Tibial artery (tissue), 4 donors: ENCODE measurements around the gene GLI1.
"Not testable (repeated sequence)": the region's sequence is repeated elsewhere in the genome, so short reads cannot be mapped to it uniquely, and the experiment has no call there.

Experiments
- DNase-seq, 2 donors: peaks; one replicate each; pipeline ENCODE4 v3.0.0-alpha.2; 2019
- H3K27ac ChIP-seq, 2 donors: fragments of 200-600 bp; sonication (generic) in 1 of 2; 1 replicate in 1 of 2; 2 replicates in 1 of 2; pipeline ENCODE4 v1.5.1; 2018 to 2019; ENCODE audit warnings: mild to moderate bottlenecking in 1 of 2
- H3K27me3 ChIP-seq, 2 donors: fragments of 200-600 bp; sonication (generic) in 1 of 2; one replicate each; pipeline versions ENCODE4 v1.5.1 to v1.6.0; 2016 to 2019
- H3K36me3 ChIP-seq, 3 donors: fragments of 200-600 bp; sonication (generic) in 2 of 3; one replicate each; pipeline ENCODE4 v1.5.1; 2016 to 2019; ENCODE audit warnings: mild to moderate bottlenecking in 2 of 3
- H3K4me1 ChIP-seq, 4 donors: fragments of 200-600 bp; sonication (generic) in 2 of 4; 1 replicate in 3 of 4; 2 replicates in 1 of 4; pipeline ENCODE4 v1.5.1; 2016 to 2019
- H3K4me3 ChIP-seq, 2 donors: fragments of 200-600 bp; sonication (generic) in 1 of 2; 1 replicate in 1 of 2; 2 replicates in 1 of 2; pipeline ENCODE4 v1.5.1; 2018 to 2019; ENCODE audit warnings: mild to moderate bottlenecking in 2 of 2
- H3K9me3 ChIP-seq, 3 donors: fragments of 200-600 bp; sonication (generic) in 1 of 3; one replicate each; pipeline ENCODE4 v1.5.1; 2016 to 2019
- CTCF ChIP-seq, 2 experiments: fragments of 200-600 bp in 1 of 2; fragments of 450-650 bp in 1 of 2; IDR thresholded peaks; one replicate each; pipeline ENCODE4 v1.5.1; 2017 to 2019; ENCODE audit warnings: antibody characterized with exemption in 2 of 2, mild to moderate bottlenecking in 1 of 2, moderate library complexity in 1 of 2
- intact Hi-C: fragments of 100-400 bp; cut with DNase I; formaldehyde crosslinking; loops from one replicate; pipeline ENCODE4 v1.15.0; 2023; ENCODE audit warnings: low total_unique reads

Gene GLI1

GRCh38 chr12:57512665-57513064, 53.1 kb downstream of the GLI1 start:
- H3K27ac ChIP-seq = no peak overlapping the region
- H3K4me1 ChIP-seq = peaks cover 0 to 10% (median 7%) of the 10 kb centered on the region in 4 donors
- H3K4me3 ChIP-seq = no peak overlapping the region
- peaks cover 65 to 98% (median 89%) of the 10 kb centered on the region in 3 donors for H3K36me3 ChIP-seq
- TF ChIP-seq CTCF (IDR thresholded peaks at IDR 0.05) = no peak
- intact Hi-C loops = no loop called here
- DNase-seq = no peak
- H3K27me3 ChIP-seq = no peaks in the 10 kb centered on the region
- no peaks in the 10 kb centered on the region for H3K9me3 ChIP-seq

- no peak overlapping the region for H3K4me3 ChIP-seq
These were observed 53.7 kb downstream of the GLI1 start for GRCh38 chr12:57513266-57513665.

GRCh38 chr12:57513677-57514076, 54.1 kb downstream of the GLI1 start:
- H3K27me3 ChIP-seq, H3K9me3 ChIP-seq, DNase-seq, intact Hi-C loops, H3K27ac ChIP-seq, H3K4me3 ChIP-seq: not testable (repeated sequence)
- H3K4me1 ChIP-seq = peaks cover 2 to 20% (median 18%) of the 10 kb centered on the region in 4 donors
- H3K36me3 ChIP-seq = peaks cover 65 to 91% (median 89%) of the 10 kb centered on the region in 3 donors

More at GRCh38 chr12:57513266-57513665, 53.7 kb downstream of the GLI1 start:
- Histone ChIP-seq H3K27me3 (no peaks in the 10 kb centered on the region), H3K4me1 (peaks cover 0 to 16% (median 13%) of the 10 kb centered on the region in 4 donors), H3K27ac (no peak overlapping the region), H3K36me3 (peaks cover 65 to 95% (median 89%) of the 10 kb centered on the region in 3 donors), H3K9me3 (no peaks in the 10 kb centered on the region)
- intact Hi-C loops = no loop called here
- no peak for DNase-seq
- TF ChIP-seq CTCF (IDR thresholded peaks at IDR 0.05) = no peak

GRCh38 chr12:57514246-57514645, 54.7 kb downstream of the GLI1 start:
- peaks cover 4 to 26% (median 23%) of the 10 kb centered on the region in 4 donors for H3K4me1 ChIP-seq

GRCh38 chr12:57514720-57515407, 55.3 kb downstream of the GLI1 start:
- Histone ChIP-seq H3K36me3 (peaks cover 56 to 81% (median 77%) of the 10 kb centered on the region in 3 donors), H3K4me3 (no peak overlapping the region), H3K27ac (no peak overlapping the region), H3K9me3 (no peaks in the 10 kb centered on the region), H3K27me3 (no peaks in the 10 kb centered on the region), H3K4me1 (peaks cover 4 to 30% (median 26%) of the 10 kb centered on the region in 4 donors)
- TF ChIP-seq CTCF (IDR thresholded peaks at IDR 0.05) = no peak
- no peak for DNase-seq
- intact Hi-C loops = no loop called here

More at GRCh38 chr12:57514246-57514645, 54.7 kb downstream of the GLI1 start:
- H3K27ac ChIP-seq, H3K4me3 ChIP-seq, DNase-seq, H3K9me3 ChIP-seq, H3K27me3 ChIP-seq, intact Hi-C loops: not testable (repeated sequence)
- H3K36me3 ChIP-seq = peaks cover 62 to 87% (median 83%) of the 10 kb centered on the region in 3 donors

GRCh38 chr12:57515408-57515933, 55.9 kb downstream of the GLI1 start:
- no peak for DNase-seq
- intact Hi-C loops = no loop called here
- Histone ChIP-seq H3K27me3 (no peaks in the 10 kb centered on the region), H3K9me3 (no peaks in the 10 kb centered on the region), H3K4me3 (no peak overlapping the region), H3K36me3 (peaks cover 54 to 75% (median 71%) of the 10 kb centered on the region in 3 donors), H3K4me1 (peaks cover 4 to 30% (median 26%) of the 10 kb centered on the region in 4 donors), H3K27ac (no peak overlapping the region)
- TF ChIP-seq CTCF (IDR thresholded peaks at IDR 0.05) = no peak
